ENCODE results near the gene GMDS.

DNA sequence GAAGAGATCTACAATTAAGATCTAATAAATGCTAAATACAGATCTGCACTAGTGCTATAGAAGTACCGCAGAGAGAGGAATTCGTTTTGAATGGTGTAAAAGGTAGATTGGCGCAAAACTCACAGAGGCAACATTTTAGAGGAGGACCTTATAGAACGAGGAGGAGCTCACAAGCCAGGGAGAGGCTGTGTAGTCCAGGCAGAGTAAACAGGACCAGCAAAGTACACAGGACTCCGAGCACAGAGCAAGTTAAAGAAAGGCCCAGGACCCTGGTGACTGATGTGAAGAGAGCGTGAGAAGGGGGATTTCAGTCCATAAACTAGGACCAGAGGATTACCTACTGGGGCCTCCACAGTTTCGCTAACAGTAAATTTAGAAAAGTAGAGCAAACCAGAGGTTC is 433.4 kb downstream of the GMDS start:
- TF ChIP-seq CTCF (IDR thresholded peaks at IDR 0.05): no peak
- TF ChIP-seq POLR2AphosphoS5 (IDR thresholded peaks at IDR 0.05; ENCODE audit: insufficient read depth in 1 of 2, low read depth in 1 of 2): no peak
- no peak for TF ChIP-seq POLR2A (IDR thresholded peaks at IDR 0.05)

Measured in vagina (tissue), 2 donors.